Measurements from ENCODE around the gene SKIDA1. TPM values are rescaled to one million over a fixed set of nuclear protein-coding genes. Genes with fewer than 3 reads are reported as not detected.

Gene SKIDA1
- total RNA-seq, 1 experiment from 2014 or later, result 0.56 TPM

- POLR2A ChIA-PET, result no interaction called here
- intact Hi-C loops (cut with micrococcal nuclease), result loop anchor here (10.0 kb wide), 1 partner anchor 625 kb away; no protein-coding TSS in a partner anchor
- H3K36me3 Mint-ChIP-seq (ENCODE audit: insufficient read depth, unreplicated experiment), result peaks cover 6% of the 10 kb centered on the region
- no peak overlapping the region for H3K4me3 Mint-ChIP-seq (ENCODE audit: unreplicated experiment)
- DNase-seq (ENCODE audit: unreplicated experiment), result no peak
- H3K9me3 Mint-ChIP-seq (ENCODE audit: unreplicated experiment), result no peaks in the 10 kb centered on the region
- no peaks in the 10 kb centered on the region for H3K4me1 Mint-ChIP-seq (ENCODE audit: insufficient read depth, unreplicated experiment)
- CTCF ChIA-PET, result interaction anchor here (1.5 kb wide), 1 partner anchor 12 kb away, joined by 4 read pairs; no protein-coding TSS in a partner anchor
- TF ChIP-seq CTCF (IDR thresholded peaks at IDR 0.05; ENCODE audit: unreplicated experiment), result no peak
- no peaks in the 10 kb centered on the region for H3K27me3 Mint-ChIP-seq (ENCODE audit: insufficient read depth, unreplicated experiment)
- BruUV-seq (replicated peaks), result no TSS peak
- no peak overlapping the region for H3K27ac Mint-ChIP-seq (ENCODE audit: low read depth, unreplicated experiment)
Measured at GRCh38 chr10:21479570-21480315, 45.7 kb downstream of the SKIDA1 start.

GRCh38 chr10:21475393-21475792 is 50.1 kb downstream of the SKIDA1 start:
- peaks cover 6% of the 10 kb centered on the region for H3K36me3 Mint-ChIP-seq (ENCODE audit: insufficient read depth, unreplicated experiment)
- POLR2A ChIA-PET, result no interaction called here
- H3K4me3 Mint-ChIP-seq (ENCODE audit: unreplicated experiment), result no peak overlapping the region
- DNase-seq (ENCODE audit: unreplicated experiment), result no peak
- no peaks in the 10 kb centered on the region for H3K4me1 Mint-ChIP-seq (ENCODE audit: insufficient read depth, unreplicated experiment)
- H3K27ac Mint-ChIP-seq (ENCODE audit: low read depth, unreplicated experiment), result no peak overlapping the region
- H3K27me3 Mint-ChIP-seq (ENCODE audit: insufficient read depth, unreplicated experiment), result no peaks in the 10 kb centered on the region
- H3K9me3 Mint-ChIP-seq (ENCODE audit: unreplicated experiment), result no peaks in the 10 kb centered on the region
- no peak for TF ChIP-seq CTCF (IDR thresholded peaks at IDR 0.05; ENCODE audit: unreplicated experiment)
- no TSS peak for BruUV-seq (replicated peaks)
- CTCF ChIA-PET, result interaction anchor here (0.6 to 0.7 kb wide), 3 partner anchors 16 to 516 kb away, joined by 3 to 4 read pairs (median 3); no protein-coding TSS in a partner anchor
- intact Hi-C loops (cut with micrococcal nuclease), result no loop called here

- Mint-ChIP-seq H3K4me1 (ENCODE audit: insufficient read depth, unreplicated experiment) (no peaks in the 10 kb centered on the region), H3K27ac (ENCODE audit: low read depth, unreplicated experiment) (no peak overlapping the region), H3K27me3 (ENCODE audit: insufficient read depth, unreplicated experiment) (no peaks in the 10 kb centered on the region), H3K4me3 (ENCODE audit: unreplicated experiment) (no peak overlapping the region), H3K9me3 (ENCODE audit: unreplicated experiment) (no peaks in the 10 kb centered on the region), H3K36me3 (ENCODE audit: insufficient read depth, unreplicated experiment) (peaks cover 5% of the 10 kb centered on the region)
- TF ChIP-seq CTCF (IDR thresholded peaks at IDR 0.05; ENCODE audit: unreplicated experiment), result no peak
- intact Hi-C loops (cut with micrococcal nuclease), result no loop called here
- no peak for DNase-seq (ENCODE audit: unreplicated experiment)
- CTCF ChIA-PET, result interaction anchor here (0.7 kb wide), 1 partner anchor 338 kb away, joined by 3 read pairs; no protein-coding TSS in a partner anchor
- POLR2A ChIA-PET, result no interaction called here
- BruUV-seq (replicated peaks), result no TSS peak
Measured at GRCh38 chr10:21473541-21473940, 51.9 kb downstream of the SKIDA1 start.

GRCh38 chr10:21473135-21473534 is 52.3 kb downstream of the SKIDA1 start:
- Mint-ChIP-seq H3K4me1 (ENCODE audit: insufficient read depth, unreplicated experiment) (no peaks in the 10 kb centered on the region), H3K36me3 (ENCODE audit: insufficient read depth, unreplicated experiment) (peaks cover 1% of the 10 kb centered on the region), H3K9me3 (ENCODE audit: unreplicated experiment) (no peaks in the 10 kb centered on the region), H3K27me3 (ENCODE audit: insufficient read depth, unreplicated experiment) (no peaks in the 10 kb centered on the region), H3K4me3 (ENCODE audit: unreplicated experiment) (no peak overlapping the region), H3K27ac (ENCODE audit: low read depth, unreplicated experiment) (no peak overlapping the region)
- ChIA-PET CTCF (interaction anchor here (0.7 kb wide), 1 partner anchor 338 kb away, joined by 3 read pairs; no protein-coding TSS in a partner anchor), POLR2A (interaction anchor here (0.7 kb wide), 1 partner anchor 14 kb away, joined by 3 read pairs; no protein-coding TSS in a partner anchor)
- intact Hi-C loops (cut with micrococcal nuclease), result no loop called here
- no peak for TF ChIP-seq CTCF (IDR thresholded peaks at IDR 0.05; ENCODE audit: unreplicated experiment)
- BruUV-seq (replicated peaks), result no TSS peak
- no peak for DNase-seq (ENCODE audit: unreplicated experiment)

All from MCF 10A (cell line).